Right lung (tissue), 5 donors: ENCODE results near the gene BIRC5. TPM values are rescaled to one million over a fixed set of nuclear protein-coding genes. Genes with fewer than 3 reads are reported as not detected.
A peak's percentile ranks its signal among the peaks of the same experiment; 100 is the strongest.
"Not testable (repeated sequence)": the region's sequence is repeated elsewhere in the genome, so short reads cannot be mapped to it uniquely, and the experiment has no call there.

ENCODE experiments used
- DNase-seq, 2 donors: peaks; one replicate each; pipeline ENCODE4 v3.0.0-alpha.2; 2013
- polyA plus RNA-seq, 5 donors: library from polyadenylated mRNA; unstranded; fragments of 120-200 nt; gene quantifications; one replicate each; pipeline versions ENCODE4 v1.2.1 to v1.2.3, GENCODE V29; 2013; ENCODE audit warnings: inconsistent platforms in 1 of 5, low replicate concordance in 1 of 5; ENCODE audit not compliant: insufficient read length in 5 of 5, insufficient read depth in 1 of 5

BIRC5 gene
- polyA plus RNA-seq, 5 donors, result 21.7 to 39.2 (median 28.0) TPM

DNA sequence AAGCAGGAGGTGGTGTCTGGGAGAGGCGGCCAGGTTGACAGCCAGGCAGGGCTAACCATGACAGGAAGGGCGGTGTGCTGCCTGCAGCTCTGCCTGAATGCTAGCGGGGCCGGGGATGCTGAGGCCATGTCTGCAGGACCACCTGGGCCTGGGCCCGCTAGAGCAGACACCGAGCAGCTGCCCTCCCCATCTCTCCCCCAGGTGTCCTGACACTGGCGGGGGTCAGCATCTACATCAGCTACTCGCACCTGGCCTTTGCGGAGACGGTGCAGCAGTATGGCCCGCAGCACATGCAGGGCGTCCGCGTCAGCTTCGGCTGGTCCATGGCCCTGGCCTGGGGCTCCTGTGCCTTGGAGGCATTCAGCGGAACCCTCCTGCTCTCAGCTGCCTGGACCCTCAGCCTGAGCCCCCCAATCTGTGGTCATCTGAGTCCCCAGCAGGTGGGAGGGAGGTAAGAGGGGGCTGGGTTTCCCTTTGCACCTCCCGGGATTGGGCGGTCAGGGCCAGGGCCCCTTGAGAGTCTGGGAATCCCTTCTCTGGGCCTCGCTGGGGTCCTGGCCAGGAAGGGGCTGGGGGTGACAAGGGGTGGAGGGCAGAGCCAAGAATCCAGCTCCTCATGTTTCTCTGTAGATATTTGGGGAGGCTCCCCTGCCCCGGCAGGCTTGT, 24.9 kb downstream of the BIRC5 start:
- no peak for DNase-seq

DNA sequence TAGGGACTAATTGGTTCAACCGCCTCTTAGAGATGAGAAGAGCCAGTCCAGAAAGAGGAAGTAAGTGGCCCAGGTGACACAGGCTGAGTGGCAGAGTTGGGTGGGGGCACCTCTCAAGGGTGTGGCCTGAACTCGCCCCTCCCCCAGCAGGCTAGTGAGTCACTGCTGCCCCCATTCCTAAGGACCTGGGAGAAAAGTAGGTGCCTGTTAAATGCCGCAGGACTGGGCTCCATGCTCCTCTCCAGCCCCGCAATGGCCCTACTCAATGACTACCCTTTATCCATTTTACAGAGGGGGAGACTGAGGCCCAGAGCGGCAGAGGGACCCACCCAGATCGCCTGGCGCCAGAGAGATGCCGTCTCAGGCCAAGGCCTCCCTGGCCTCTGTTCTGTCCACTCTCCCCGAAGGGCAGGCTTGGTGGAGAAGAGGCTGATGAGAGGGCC, 25.5 kb downstream of the BIRC5 start:
- no peak for DNase-seq

DNA sequence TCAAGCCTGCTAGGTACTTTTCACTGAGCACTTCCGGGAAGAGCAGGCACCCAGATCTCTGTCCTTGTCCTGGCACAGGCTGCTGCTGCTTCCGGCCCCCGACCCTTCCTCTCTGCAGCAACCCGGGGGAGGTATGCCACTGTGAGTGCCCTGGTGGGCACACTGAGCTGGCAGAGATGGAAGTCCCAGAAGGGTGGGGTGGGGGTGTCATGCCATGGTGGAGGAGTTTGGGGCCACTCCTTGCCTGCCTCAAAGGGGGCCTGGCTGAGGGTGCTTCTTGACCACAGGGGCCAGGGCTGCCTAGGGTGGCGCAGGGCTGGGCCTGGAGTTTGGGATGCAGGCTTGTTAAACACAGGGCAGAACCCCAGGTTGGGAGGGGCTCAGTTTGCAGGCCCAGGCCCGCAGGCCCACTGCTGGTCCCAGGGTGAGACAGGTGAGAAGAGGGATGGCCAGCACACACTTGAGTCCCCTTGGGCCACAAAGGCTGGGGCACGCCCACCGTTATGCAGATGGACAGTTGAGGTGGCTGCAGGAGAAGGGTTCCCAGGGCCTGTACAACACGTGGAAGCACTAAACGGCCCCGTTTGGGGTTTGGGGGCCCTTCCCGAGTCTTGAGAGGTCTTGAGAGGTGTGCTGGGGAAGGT, 26.1 kb downstream of the BIRC5 start:
- no peak for DNase-seq

DNA sequence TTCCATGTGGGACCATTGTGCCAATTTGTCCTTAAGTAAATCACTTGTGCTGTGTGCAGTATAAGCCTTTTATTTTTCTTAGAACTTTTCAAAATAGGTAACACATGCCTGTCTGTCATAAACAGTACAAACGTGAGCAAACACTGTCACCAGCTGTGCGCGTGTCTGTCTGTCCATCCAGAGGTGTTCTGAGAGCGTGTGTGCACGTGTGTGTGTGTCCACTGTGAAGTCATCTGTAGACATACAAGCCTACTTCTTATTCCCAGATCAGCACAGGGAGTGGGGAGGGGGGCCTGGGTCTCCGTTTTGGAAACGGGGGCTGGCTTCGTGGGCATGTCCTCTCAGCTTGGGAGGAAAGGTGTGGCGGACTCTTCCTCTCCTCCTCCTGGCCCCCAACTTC, 26.8 kb downstream of the BIRC5 start:
- no peak for DNase-seq

DNA sequence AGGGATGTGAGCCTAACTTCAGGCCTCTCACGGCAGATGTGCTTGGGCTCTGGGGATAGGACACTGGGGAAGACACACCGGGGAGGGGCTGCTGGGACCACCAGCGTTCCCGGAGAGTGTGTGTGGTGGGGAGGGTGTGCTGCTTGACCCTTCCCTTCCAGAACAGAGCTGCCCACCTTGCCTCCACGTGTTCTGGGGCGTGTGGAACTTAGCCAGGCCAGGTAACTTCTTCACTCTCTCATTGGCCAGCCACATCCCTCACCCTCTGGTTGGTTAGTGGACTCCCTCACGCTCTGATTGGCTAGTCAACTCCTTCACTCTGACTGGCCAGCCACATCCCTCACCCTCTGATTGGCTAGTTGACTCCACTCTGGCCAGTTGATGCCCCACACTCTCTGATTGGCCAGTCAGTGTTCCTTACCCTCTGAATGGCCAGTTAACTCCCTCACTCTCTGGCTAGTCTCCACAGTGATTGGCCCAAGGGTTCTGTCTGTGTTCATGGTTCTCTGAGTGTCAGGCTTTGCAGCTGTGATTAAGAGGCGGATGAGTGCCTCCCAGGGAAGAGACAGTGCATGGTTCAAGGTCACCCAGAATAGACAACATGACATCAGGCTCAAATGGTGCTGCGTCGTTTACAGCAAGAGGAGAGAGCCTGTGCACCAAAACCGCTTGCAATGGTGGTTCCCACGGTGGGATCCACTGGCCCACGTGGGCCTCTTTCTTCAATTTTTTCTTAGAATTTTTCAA, 27.4 kb downstream of the BIRC5 start:
- no peak for DNase-seq

DNA sequence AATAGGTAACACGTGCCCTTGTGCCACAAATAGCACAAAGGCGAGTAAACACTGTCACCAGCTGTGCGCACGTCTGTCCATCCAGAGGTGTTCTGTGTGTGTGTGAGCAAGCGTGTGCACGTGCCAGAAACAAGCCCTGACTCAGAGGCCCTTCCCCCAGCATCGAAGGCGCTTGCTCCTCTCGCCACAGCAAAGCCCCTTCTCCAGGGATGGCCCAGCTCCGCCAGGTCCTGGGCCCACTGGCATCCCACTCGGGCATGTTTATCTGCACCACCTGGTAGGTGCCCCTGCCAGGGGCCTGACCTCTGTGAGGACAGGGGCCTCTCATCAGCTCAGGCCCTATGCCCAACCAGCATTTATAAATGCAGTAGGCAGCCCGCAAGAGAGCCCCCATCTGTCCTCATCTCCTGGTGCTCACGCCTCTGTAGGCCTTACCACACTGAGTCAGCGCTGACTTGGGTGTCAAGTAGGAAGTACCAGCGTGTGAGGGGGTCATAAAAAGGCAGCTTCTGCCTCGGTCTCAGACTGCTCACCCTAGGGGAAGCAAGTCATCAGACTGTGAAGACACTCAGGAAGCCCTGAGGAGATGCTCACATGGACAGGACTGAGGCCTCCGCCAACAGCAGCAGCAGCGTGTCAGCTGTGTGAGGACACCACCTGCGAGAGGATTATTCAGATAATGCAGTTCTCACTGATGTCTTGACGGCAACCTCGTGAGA, 28.1 kb downstream of the BIRC5 start:
- DNase-seq, result no peak

DNA sequence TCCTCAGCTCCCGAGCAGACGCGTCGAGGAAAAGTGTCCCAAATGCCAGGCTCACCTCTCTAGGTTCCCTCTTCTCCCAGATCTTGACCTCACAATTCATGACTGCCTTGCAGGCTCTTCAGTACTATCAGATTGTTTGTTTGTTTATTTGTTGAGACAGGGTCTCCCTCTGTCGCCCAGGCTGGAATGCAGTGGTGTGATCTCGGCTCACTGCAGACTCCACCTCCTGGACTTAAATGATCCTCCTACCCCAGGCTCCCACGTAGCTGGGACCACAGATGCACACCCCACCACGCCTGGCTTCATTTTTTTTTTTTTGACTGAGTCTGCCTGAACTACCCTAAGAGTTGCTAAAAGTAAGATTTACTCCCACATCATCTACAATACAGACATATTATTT, 33.3 kb downstream of the BIRC5 start:
- DNase-seq, result no peak

DNA sequence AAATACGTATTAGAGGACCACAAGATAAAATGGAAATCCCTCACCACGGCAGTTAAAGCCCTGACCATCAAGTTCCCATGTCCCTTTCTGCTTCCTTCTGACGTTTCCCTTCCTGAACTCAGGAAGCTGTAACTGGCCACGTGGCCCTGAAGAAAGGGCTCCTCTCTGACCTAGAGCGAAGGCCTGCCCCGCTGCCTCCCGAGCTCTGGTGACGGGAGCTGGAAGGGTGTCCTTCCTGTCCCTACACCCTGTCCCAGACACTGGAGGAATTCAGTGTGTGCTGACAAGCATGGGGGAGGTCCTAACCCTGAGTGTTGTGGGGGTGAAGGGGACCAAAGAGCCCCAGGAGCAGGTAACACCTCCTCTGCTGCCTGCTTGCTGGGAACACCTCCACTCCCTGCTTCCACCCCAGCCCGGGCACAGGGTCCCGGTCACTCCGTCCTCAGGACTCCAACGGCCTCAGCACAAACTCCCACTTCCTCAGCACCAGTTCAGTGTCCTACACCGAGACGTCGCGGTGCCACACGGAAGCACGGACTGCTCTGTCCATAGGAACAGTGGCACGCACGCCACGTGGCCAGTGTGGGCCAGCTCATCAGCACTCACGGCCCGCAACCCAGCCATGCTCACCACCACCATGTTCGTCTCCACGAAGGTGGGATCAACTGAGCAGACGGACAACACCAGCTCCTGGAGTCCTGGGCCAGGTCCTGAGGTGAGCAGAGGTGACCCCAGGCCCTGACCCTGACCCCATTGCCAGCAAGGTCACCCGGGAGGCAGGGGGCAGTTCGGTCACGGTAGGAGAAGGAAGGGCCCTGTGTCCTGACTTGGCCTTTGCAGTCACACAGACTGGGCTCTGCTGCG, 34.2 kb downstream of the BIRC5 start:
- no peak for DNase-seq

DNA sequence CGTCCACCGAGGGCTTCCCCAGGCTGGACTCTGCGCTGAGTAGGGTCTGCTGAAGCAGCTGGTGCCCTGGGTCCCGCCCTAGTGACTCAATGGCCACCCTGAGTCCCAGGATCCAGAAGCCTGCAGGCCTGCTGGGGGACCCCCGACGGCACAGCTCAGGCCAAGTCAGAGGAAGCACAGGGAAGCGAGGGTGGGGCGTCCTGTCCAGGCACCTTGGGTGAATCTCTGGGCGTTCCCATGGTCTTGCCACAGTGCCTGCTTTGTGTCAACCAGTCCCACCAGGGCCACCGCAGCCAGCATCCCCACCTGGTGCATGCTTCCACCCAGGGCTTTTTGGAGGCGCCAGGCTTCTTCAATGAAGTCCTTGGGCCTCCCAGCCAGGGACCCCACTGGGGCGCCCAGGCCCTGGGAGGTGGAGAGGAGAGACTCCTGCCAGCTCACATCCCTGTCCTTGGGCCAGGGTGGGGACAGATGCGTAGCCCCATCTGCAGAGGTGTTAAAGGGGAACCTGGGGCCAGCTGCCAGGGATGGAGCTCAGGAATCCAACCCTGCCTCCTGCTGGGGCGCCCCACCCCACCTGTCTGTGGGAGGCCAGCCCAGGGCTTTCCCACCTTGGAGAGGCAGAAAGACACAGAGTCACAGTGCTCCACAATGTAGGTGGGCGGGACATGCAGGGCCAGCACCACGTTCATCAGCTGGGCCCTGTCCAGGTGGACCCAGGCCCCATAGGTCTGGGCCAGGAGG, 35.2 kb downstream of the BIRC5 start:
- DNase-seq, result no peak

DNA sequence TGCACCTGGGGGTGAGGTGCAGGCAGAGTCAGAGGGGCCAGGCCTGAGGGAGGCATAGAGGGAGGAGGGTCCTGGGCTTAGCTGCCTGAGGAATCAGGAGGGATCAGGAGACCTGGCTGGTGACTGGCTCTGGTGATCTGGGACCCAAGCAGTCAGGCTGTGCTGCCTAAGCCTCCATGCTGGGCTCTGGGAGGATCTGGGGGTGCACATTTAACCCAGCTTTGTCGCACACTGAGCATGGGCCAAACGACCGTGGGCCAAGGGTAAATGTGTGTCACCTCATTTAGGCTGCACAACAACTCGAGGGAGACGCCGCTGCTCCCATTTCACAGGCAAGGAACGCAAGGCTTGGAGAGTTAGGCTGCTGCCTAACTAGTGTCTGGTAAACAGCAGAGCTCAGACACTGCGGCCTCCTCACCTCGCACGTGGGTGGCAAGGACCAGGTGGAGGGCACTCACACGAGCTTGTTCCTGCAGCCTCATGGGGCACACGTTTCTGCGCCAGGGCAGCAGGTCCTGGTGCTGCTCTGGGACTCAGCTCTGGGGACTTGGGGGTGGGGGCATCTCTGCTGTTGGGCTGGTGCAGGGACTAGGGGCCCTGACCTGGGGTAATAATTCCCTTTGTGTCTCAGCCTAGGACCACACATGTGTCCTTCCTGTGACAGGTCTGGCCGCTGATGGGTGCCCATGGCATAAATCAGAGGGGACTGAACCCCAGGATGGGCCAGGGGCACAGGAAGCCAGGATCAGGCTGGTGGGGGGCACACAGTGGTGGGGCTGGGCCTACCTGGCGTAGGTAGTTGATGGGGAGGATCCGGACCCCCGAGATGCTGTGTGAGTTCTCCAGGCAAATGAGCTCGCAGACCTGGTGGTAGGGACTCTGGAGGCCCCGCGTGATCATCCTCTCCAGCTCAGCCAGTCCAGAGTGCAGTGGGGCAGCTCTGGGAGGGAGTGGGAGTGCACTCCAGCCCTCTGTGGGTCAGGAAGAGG, 36.1 kb downstream of the BIRC5 start:
- no peak for DNase-seq

DNA sequence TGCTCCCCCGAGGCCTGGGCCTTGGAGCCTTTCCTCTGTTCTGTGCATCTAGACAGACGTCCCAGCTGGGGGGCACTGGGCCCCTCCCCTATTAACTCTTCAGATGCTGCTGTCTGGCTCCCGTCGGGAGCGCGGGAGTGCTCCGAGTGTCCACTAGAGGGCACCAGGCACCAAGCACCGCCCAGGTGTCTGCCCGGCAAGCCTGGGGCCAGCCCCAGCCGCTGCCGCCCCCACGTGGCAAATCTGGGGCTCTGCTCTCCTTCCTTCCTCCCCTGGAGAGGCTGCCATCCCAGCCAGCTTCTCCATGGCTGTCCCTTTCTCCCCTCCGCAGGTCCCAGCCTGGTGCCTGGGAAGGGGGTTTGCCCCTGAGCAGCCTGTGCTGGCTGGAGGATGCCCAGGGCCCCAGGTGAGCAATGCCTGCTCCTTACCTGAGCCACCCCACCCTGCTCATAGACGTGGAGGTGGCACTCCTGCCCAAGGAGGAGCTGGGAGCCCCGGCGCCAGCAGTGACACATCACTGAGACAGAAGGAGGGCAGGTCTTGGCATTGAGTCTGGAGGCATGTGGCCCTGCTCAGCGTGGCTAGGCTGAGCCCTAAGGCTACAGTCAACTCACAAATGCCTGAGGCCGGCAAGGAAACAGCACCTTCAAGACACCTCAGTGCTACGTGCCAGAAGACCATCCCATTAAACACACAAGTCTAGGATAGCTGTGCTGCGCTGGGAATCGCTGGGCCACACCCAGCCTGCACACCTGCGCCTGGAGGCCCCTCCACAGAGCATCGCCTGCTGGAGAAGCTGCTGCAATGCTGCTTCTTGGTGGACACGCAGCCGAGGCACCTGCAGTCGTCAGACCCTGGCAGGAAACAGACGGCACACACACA, 37.1 kb downstream of the BIRC5 start:
- peak; percentile 73 to 75 for DNase-seq

DNA sequence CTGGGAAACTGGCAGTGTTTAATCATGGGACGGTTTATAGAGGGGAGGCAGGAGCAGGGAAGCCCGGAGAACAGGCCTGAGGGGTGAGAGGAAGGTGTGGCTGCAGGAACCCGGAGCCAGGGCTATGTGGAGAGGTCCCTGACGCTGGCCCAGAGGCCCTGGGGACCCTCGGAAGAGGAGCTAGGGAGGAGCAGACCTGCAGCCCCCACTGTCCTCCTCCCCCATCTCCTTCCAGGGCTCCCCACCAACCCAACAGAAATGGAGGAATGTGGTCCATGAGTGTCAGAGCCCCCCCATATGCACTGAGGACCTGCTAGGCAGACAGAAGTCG, 37.7 kb downstream of the BIRC5 start:
- no peak for DNase-seq

DNA sequence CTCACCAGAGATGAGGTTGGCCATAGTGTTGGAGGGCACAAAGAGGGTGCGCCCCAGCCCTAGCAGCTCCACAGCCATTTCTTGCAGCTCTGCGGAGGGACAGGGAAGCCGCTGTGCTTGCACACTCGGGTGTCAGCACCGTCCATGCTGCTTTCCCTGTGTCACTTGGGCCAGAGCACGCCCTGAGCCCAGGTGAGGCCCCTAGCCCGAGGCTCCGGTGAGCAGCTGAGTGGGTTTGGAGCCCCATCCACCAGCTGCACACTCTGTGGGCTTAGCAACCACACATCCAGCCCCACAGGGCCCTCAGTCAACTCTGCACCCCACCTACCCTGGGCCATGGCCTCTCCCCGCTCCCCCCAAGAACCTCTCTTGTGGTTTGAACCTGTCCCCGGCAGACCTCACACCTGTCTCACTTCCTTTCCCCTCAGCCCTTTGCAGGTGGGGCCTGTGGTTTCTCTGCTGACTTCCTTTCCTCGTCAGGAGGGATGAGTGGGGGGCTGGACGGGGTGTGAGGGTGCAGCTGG, 38.1 kb downstream of the BIRC5 start:
- DNase-seq, result no peak

DNA sequence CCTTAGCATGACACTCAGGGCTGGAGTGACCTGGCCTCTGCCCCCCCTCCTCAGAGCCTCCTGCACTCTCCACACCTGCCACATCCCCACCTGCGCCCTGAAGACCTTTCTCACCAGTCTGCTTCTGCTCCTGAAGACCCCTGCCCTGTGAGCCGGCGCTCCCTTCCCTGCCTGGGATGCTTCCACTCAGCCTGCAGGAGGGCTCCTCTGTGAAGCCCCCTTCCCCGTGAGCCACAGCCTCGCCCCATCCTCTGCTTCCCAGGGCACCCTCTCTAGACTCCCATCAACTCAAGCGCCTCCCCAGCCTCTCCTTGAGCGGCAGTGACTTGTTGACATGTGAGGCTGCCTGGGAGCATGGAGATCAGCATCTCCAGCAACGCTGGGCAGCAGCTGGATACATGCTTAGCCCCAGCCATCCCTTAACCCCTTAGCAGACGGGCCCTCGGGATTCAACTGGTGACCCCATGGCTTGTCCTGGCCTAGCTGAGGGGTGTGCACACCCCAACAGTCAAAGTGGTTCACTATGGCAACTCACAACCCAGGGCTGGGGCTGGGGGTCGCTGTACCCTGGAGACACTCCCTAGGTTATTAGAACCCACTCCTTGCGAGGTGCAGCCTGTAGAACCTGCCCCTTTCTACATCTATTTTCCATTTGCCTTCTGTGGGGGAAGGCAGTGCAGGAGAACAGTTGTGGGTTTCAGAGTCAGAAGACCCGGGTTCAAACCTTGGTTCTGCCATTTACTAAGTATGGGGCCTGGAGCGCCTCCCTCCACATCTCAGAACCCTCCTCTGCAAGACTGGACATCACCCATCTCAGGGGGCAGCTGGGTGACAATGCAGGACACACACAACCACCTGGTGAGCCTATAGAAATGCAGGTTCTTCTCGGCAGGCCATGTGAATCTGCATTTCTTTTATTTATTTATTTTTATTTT, 38.9 kb downstream of the BIRC5 start:
- no peak for DNase-seq

DNA sequence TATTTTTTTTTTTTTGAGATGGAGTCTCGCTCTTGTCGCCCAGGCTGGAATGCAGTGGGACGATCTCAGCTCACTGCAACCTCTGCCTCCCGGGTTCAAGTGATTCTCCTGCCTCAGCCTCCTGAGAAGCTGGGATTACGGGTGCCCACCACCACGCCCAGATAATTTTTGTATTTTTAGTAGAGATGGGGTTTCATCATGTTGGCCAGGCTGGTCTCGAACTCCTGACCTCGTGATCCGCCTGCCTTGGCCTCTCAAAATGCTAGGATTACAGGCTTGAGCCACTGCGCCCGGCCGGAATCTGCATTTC, 39.5 kb downstream of the BIRC5 start:
- DNase-seq, result not testable (repeated sequence)

DNA sequence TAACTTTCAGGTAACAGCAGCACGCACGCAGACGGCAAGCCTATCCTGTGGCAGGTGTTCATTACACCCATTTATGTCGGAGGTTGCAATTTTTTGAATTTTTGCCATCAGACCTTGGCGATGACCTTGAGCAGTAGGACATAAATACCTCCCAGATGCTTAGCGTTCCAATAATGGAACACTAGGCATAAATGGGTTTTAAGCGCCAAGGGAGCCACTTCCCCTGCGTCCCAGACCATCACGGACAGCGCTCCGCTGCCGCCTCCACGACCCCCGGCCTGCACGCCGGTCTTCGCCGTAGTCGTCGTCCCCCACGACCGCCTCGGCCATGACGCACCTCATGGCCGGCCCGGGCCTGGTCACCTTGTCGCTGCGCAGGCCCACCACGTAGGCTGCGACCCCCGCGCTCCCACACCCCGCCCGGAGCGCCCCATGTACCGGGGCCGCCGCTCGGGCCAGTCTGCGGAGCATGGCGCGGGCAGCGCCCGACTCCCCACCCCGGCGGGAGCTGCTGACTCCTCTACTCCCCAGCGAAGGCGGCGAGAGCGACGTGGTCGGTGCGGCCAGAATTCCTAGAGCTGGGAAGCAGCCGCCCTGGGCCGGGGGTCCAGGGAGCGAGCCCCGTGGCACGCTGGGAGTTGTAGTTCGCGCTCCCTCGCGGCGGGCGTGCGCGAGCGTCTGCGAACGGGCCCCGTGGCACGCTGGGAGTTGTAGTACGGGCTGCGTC, 40.1 kb downstream of the BIRC5 start:
- peak; percentile 81 to 86 for DNase-seq
